GM18873 (cell line): ENCODE data around the gene C10orf105.

Source experiments
- ATAC-seq: cut with Tn5 transposase; IDR thresholded peaks from one replicate; pipeline ENCODE4 v1.9.1; 2021; ENCODE audit warnings: mild to moderate bottlenecking, moderate library complexity, moderate number of reproducible peaks; ENCODE audit not compliant: unreplicated experiment, low FRiP score

The C10orf105 gene, protein sequence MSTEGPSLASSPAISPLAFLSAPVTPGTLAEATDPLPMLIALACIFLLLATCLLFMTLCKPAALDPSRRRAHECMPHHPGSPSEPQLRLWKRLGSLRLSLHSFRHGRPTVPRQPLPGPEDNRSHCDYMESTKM

DNA sequence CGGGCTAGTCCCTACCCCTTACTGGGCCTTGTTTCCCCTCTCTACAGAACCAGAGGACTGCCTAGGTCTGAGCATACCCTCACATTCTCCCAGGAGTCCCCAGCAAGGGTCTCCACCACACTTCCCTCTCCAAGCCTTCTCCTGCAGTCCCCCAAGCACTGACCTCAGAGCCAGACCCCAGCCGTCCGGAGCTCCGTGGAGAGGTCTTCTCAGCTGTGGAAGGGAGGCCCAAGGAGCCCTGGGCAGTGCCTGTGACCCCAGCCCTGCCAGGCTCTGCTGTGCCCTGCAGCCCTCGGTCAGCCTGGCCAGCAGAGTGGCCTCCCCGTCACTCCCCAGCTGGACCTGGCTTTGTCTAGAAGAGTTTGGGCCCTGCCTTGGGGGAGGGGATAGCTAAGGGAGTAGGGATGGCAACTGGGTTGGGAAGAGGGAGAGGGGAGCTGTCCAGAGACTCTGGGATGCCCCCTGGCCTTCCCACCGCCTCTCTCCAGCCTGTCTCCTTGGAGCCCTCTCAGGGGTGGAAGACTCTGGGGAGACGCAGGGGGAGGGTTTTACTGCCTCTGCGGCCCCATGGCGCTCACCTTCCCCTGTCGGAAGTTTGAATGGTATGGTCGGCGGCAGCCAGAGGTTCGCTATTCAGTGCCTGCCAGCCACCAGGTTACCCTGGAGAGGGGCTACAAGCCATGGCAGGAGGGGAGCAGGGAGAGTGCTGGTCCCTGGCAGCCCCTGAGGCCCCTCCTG, at the start of gene C10orf105:
TSS of gene C10orf105 (minus strand) at position 315 of the 738 bp plus-strand sequence. CDS start 3,441 bp downstream, outside the sequence.
- ATAC-seq = no peak

DNA sequence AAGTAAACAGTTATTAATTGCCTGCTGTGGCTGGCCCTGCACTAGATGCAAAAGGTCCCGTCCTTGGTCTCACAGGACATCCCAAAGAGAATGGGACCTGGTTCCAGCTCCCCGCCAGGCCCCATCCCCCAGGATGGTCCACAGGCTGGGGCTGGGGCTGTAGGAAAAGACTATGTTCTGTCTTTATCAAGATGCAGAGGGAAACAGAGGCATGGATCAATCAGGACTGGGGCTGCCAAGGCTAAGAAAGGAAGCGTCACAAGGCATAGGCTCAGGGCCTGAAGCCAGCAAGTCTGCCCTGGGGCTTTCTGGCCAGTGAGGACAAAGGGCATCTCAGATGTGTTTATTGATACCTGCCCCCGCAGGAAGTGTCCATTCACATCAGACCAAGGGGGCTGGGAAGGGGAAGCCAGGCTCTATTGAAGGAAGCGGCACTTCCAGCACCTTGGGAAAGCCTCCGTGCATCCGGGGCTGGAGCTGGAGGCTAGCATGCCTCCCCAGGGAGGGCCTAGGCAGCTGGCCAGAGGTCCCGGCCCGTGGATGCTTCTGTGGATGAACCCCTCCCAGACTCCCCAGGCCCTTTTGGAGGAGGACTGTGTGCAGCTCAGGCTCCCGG, 48.0 kb upstream of the C10orf105 start:
- no peak for ATAC-seq

DNA sequence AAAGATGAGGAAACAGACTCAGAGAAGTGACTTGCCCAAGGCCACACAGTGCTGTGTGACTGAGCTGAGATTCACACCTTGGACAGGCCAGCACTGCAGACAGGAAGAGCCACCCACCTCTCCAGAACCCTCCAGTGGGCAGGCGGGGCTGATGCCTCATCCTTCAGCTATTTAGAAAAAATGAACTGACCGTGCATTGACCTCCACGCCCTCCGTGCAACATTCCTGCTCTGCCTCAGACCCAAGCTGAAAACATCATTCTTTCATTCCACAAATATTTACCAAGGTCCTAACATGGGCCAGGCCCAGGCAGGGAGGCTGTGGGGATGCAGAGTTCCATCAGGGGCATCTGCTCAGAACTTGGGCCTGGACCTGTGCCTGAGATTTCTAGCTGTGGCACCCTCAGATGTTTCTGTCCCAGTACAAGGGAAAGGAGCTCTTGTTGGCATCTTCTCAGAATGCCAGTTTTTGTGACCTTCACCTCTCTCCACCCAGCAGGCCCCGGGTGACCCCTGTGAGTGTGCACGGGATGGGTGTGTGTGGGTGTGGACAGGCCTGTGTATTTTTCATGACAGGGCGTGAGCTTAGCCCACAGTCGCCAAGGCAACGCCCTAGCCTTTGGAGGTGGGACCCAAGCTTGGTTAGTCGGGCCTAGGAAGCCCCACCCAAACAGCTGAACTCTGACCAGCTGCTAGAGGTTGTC, 47.3 kb upstream of the C10orf105 start:
- no peak for ATAC-seq

DNA sequence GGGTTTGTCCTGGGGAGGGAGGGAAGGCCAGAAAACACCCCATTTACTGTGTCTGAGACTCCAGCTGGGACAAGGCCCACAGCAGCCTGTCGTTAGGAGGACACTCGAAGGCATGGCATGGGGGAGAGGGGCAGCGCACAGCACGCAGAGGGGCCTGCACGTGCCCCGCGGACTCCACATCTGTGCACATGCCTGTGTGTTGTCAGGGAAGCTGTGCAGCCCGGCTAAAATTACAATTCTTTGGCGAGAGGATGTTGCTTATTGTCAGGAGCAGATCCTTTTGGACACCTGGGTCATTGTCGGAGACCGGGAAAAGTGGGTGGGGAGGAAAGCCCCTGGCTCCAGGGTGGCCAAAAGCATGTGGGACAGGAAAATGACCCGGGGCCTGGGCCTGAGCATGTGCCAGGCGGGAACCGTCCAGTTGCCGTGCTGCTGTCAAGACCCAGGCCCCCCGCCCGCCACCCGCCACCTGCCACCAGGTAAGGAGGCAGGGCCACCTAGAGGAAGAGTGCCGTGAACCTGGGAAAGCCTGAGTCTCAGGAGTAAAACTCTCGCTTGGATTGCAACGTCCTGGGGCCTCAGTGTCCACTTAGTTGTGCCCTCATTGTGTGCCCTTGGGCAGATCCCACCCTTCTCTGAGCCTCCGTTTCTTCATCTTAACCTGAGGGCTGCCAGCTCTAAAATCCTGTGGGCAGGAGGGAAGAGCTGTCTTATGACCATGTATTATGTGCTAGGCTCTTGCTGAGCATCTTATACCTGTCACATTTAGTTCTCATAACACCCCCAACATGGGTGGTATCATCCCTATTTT, 46.5 kb upstream of the C10orf105 start:
- no peak for ATAC-seq

DNA sequence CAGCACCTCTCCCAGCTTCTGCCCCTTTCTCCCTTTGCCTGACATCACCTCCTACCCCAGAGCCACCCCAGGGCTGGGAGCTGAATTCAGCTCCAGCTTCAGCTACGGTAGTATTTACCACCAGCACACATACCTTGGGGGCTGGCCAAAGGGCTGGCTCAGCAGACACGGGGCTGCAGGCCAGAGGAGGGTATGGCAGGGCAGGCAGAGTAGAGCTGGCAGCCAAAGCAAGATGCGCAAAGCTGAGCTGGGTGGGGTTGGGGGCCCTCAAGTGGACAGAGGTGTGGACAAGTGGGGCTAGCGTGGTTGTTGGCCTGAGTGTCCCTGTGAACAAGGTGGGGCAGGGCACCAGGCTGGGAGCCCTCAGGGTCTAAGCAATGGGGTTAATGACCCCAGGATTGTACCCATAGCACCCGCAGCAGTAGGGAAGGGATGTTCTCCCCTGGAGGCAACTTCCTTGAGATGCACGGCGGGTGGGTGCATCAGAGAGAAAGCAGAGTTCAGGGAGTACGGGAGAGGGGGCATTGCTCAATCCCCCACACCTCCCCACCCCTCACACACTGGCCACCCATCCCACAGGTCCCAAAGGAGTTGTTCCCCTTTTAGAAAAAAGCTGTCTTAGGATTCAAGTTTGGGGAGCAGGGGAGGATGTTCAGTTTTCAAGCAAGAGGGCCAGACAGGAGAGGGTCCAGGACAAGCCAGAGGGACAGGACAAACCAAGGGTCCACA, 45.8 kb upstream of the C10orf105 start:
- no peak for ATAC-seq

DNA sequence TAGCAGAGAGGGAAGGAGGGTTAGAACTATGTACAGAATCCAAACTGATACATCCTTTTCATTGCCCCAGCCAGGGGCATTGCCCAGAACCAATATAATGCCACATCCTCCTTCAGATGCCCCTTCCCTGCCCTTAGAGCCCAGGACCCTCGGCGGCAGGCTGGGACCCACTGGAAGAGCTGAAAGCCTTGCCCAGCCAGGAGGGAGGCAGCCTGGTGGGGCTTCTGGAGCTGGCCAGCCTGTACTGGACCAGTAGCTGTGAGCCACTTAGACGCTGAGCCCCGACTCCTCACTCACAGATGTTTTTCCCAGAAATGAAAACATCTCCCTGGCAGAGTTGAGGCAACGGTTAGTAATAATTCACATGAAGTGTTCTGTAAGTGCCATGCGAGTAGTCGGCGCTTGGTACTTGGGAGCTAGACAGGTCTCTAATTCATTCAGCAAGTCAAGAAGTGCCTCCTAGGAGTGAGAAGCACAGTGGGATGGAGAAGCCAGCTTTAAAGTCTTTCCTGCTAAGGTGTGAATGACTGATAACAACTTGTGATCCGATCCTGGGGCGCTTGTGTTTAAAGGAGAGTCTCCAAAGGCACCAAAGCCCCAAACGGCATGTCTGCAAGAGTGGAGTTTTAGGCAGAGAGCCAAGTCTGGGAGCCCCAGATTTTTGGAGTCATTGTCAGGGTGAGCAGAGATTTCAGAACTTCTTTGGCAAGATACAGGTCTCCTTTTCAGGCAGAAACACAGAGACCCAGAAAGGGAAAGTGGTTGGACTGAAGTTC, 44.0 kb upstream of the C10orf105 start:
- no peak for ATAC-seq

DNA sequence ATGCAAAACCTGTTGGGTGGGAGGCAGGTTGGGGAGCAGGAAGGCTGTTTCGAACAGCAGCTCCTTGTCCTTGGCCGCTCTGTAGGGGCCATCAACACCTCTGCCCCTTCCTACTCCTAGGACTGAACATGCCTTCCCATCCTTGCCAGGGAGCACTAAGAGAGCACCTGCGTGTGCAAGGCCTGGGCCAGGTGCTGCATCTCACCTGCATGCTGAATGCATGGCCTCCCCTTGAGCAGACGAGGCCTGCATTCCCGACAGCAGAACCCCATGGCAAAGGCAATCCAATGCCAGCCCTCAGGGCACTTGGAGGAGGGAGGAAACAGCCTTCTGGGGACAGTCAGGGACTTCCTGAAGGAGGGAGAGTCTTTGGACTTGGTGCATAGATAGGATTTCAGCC, 42.7 kb upstream of the C10orf105 start:
- no peak for ATAC-seq

DNA sequence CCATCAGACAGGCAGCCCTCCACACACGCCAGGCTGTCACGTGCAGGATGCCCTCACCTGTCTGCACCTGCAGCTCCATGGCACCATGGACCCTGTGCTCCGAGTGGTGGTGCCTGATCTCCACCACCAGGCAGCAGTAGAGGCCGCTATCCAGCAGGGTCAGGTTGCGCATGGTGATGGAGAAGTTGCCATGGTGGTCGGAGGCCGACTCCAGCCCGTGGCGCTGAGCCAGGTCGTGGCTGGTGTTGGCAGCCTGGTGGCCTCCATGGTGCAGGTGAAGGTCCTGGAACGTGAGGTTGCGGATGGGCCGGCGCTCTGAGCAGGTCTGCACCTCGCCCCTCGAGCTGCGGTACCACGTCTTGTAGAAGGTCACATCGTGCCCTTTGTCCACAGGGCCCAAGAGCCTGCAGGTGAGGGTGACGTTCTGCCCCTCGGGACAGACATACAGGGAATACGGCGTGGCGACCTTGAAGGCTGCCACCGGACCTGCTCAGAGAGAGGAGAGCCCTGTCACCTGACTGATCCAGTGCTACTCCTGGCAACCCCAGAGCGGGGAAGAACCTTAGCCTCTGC, 42.0 kb upstream of the C10orf105 start:
- no peak for ATAC-seq

DNA sequence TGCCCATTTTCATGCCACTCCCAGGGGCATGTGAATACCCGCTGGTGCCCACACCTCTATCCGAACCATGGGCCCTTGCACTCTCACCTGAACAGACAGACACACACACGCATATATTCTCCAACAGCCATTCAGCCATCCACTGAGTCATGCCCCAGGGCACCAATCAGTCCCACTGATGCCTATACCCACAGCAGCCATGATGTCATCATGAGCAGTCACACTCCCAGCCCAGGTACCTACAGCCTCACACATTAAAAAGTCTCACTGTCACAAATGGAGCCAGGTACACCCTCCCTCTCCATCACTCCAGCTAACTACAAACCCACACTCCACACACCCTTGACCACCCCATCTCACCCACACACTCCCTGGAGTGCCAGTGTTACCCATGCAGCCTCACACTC, 41.5 kb upstream of the C10orf105 start:
- ATAC-seq = no peak

DNA sequence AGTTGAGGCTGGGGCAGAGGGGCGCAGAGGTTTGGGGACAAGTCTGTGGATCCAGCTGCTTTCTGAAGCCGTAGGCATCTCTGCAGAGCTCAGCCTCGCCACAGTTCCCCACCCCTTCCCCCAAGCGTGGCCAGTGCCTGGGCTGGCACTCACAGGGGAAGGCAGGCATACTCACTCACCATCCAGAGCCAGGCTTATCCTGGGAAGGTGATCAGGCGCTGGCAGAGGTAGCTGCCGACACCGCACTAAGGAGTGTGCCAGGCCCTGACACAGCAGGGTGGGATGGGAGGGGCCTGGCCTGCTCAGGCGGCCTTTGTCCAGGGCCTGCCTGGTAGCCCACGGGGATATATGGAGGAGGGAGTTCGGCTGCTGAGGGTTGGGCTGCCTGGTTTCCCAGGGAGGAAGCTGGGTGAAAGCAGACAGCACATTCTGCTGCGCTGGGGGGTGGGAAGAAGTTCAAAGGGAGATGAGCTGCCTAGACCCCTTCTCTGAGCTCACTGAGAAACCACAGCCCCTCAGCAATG, 37.9 kb upstream of the C10orf105 start:
- no peak for ATAC-seq

DNA sequence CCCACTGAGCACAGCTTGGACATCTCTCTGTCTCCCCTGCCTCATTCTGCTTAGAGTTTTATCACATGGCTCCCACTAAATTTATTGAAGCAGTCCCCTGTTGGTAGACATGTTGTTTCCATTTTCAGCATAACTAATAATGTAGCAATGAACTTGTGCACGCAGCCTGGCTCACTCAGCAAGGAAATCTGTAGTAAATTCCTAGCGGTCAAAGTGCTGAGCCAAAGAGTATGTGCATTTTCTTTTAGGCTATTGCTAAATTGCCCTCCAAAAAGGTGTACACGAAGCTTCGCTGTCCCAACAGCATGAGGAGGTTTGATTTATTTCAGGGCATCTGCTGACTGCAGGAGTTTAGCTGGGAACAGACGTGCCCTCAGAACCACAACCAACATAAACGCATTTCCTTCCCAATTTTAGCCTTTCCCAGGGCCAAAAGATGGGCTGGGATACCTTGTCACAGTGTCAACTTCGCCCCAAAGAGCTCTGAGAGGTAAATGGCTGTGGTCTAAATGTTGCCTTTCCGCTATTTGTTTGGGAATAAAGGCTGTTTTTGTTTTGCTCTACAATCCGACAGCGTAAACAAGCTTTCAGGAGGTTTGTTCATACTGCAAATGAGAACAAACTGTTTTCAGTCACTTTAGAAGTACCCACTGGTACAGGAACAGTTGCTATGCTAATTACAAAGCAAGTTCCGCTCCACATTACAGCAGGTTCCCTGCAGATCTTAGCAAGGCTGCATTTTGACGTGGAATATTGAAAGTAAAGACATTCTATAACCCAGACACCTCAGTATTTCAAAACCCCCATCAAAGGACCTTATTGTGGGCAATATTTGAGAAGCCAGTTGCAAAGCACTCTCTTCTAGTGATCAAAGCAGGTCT, 37.0 kb upstream of the C10orf105 start:
- ATAC-seq = no peak

DNA sequence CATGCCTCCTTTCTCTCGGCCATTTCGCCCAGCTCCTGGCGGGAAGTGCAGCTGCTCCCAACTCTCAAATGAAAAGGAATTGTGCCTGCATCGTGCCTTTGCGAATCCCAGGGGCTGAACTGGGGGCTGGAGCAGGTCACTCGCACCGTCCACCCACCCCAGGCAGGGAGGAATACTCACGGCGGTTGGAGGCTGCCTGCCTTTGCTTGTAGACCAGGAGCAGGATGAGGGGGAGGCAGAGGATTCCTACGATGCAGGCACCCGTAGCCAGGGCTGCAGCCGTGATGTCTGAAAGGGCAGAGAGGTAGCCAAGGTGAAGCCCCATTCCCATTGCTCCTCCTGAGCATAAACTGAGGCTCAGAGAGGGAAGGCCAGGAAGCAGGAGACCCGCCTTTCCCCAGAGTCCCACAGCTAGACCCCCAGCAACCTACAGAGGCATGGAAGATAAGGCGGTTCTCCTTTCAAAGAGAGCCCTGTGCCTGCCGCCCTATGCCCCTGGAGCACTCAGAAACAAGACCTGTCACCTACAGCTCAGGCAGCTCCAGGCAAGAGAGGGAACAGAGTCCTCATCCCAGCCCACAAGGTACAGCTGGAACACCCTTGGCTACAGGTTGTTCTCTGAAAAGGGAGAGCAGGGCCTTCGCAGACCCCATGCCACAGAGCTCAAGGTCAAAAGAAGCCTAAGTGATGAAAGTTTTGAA, 35.8 kb upstream of the C10orf105 start:
- no peak for ATAC-seq

DNA sequence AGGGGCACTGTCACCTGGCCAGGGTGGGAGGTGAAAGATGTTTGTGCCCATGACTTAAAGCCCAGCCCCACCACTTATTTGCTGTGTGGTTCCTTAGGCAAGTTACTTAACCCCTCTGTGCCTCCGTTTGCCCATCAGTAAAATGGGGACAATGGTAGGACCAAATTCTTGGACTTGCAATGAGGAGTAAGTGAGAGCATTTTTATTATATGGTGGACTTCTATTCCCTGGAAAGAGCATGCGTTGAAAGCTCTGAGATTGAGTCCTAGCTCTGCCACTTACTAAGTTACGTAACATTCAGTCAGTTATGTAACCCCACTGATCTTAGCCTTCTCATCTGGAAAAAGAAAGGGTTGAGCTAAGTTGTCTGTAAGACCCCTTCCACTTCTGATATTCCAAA, 35.0 kb upstream of the C10orf105 start:
- no peak for ATAC-seq

DNA sequence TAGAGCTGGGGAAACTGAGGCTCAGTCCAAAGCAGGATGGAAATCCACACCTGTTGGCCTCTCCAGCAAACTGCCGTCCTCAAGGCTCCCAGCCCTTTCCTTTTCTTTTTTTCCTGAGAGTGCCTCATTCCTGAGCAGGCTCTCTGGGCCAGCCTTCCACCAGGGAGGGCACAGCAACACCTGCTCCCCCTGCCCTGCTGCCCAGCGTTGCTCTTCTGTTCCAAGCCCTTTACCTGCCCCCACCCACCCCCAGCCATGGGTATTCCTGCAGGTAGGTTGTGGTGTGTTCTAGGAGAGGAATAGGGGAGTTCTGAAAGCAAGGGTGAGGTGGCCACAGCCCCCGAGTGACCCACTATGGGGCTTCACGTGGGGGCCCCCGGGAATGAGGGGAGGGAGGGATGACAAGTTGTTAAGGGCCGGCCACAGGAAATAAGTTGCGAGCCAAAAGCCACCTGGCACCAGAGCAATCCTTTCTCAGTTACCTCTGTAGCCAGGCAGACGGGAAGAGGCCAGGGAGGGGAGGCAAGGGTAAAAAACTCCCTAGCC, 34.5 kb upstream of the C10orf105 start:
- ATAC-seq = no peak

DNA sequence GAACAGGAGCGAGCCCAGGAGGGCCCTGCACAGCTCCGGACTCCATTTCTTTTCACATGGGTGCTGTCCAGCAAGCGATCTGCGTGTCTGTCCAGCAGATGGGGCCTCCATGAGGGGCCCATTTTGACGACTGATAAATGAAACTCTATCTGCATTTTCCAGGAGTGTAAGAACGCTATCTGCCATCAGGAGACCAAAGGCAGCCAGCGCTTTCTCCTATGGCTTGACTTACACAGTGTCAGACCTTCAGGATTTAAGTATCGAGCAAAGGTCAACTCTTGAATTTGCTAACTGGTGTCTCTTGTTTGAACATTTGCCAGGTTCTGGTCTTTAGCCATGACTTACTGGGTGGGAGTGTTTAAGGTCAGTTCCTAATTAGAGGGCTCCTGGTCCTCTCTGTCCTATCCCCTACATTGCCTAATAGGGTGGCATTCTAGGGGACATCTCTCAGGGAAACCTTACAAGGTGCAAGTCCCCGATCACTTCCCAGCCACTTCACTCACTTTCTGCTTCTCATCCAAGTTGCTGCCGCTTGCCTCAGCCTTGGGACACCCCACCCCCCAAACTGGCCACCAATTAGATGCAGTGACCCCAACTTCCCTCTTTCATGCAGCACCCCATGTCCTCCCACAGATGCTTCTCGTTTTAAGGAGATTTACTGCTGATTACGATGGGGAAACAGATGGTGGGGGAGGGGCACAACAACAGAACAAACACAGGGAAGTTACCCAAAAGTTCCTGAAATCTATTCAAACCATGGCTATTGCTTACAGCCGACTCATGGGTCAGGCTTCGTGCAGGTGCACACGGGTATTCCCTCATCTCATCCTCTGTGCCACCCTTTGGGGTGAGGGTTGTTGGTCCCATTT, 33.7 kb upstream of the C10orf105 start:
- ATAC-seq = no peak
